K562 (cell line): ENCODE measurements around the gene GIMAP1. TPM values are rescaled to one million over a fixed set of nuclear protein-coding genes. Genes with fewer than 3 reads are reported as not detected.

Source experiments
- E2F4 ChIP-seq: sonication (generic); formaldehyde crosslinking; IDR thresholded peaks from 2 replicates; pipeline ENCODE4 v1.8.0; 2022; ENCODE audit warnings: mild to moderate bottlenecking, low read depth, missing genetic modification reagents
- ESRRA ChIP-seq: fragments of 450-650 bp; IDR thresholded peaks from 2 replicates; pipeline ENCODE4 v1.6.1; 2014; ENCODE audit warnings: low read depth, mild to moderate bottlenecking, moderate library complexity, borderline replicate concordance
- ETV5 ChIP-seq: sonication (generic); formaldehyde crosslinking; IDR thresholded peaks from 2 replicates; pipeline ENCODE4 v1.4.0; 2020; ENCODE audit warnings: low read depth, mild to moderate bottlenecking, missing genetic modification reagents
- GMEB1 ChIP-seq: fragments of 250-450 bp; sonication (Bioruptor Pico); IDR thresholded peaks from 2 replicates; pipeline ENCODE4 v1.4.0; 2020; ENCODE audit warnings: mild to moderate bottlenecking
- HBP1 ChIP-seq: fragments of 450-650 bp; formaldehyde crosslinking; IDR thresholded peaks from 2 replicates; pipeline ENCODE4 v1.4.0; 2022; ENCODE audit warnings: missing genetic modification characterization
- NCOA2 ChIP-seq, 2 experiments: fragments of 450-650 bp; IDR thresholded peaks; 2 replicates each; pipeline ENCODE4 v1.6.1; 2018; ENCODE audit warnings: mild to moderate bottlenecking in 2 of 2, moderate library complexity in 1 of 2; ENCODE audit not compliant: partially characterized antibody in 2 of 2
- OTX1 ChIP-seq: fragments of 450-650 bp; formaldehyde crosslinking; IDR thresholded peaks from 2 replicates; pipeline ENCODE4 v1.4.0; 2022; ENCODE audit warnings: mild to moderate bottlenecking
- PRDM10 ChIP-seq: fragments of 450-650 bp; IDR thresholded peaks from 2 replicates; pipeline ENCODE4 v1.6.1; 2018; ENCODE audit not compliant: partially characterized antibody
- RAD21 ChIP-seq, 2 experiments: fragments of 250-450 bp in 1 of 2; fragments of 450-650 bp in 1 of 2; sonication (Bioruptor Pico) in 1 of 2; formaldehyde crosslinking in 1 of 2; IDR thresholded peaks in 1 of 2; conservative IDR thresholded peaks in 1 of 2; 2 replicates each; pipeline versions ENCODE4 v1.4.0 to v1.8.0; 2020 to 2022; ENCODE audit warnings: mild to moderate bottlenecking in 2 of 2, moderate library complexity in 1 of 2
- TRIM28 ChIP-seq: fragments of 450-650 bp; IDR thresholded peaks from 2 replicates; pipeline ENCODE4 v1.6.1; 2017
- ZBTB26 ChIP-seq: fragments of 450-650 bp; formaldehyde crosslinking; IDR thresholded peaks from 2 replicates; pipeline ENCODE4 v1.4.0; 2022; ENCODE audit warnings: missing genetic modification characterization
- polyA plus RNA-seq, 8 experiments: library from polyadenylated mRNA; depleted of rRNA in 4 of 8; stranded (reverse) in 5 of 8; unstranded in 3 of 8; fragments of >200 nt; fragmentation: Nextera tagmentation in 2 of 8; fragmentation: Illumina TruSeq in 1 of 8; extraction: Ambion mirVana in 2 of 8; extraction: Trizol in 1 of 8; gene quantifications; 2 replicates each; pipeline versions ENCODE4 v1.2.1 to v1.2.3, GENCODE V29; 2011 to 2014; ENCODE audit warnings: inconsistent platforms in 1 of 8, missing spikeins in 1 of 8
- total RNA-seq, 7 experiments: library from RNA; depleted of rRNA in 6 of 7; stranded (reverse); fragments of >200 nt in 6 of 7; fragmentation: Illumina TruSeq in 2 of 7; extraction: Trizol in 2 of 7; gene quantifications; 2 replicates each; pipeline versions ENCODE4 v1.2.1 to v1.2.3, GENCODE V29; 2011 to 2021; ENCODE audit warnings: low replicate concordance in 1 of 7
- TF ChIP-seq, protein P1 (sequence below), 3 experiments: IDR thresholded peaks in 2 of 3; conservative IDR thresholded peaks in 1 of 3; 2 replicates each; pipeline ENCODE4 v1.5.1; 2011 to 2012; ENCODE audit warnings: low read length in 3 of 3, mild to moderate bottlenecking in 3 of 3, control low read depth in 2 of 3, improper control_type of control experiment in 1 of 3, inconsistent platforms in 1 of 3, low read depth in 1 of 3, mixed read lengths in 1 of 3, moderate library complexity in 1 of 3; ENCODE audit not compliant: insufficient read depth in 2 of 3

The GIMAP1 gene
- total and polyA plus RNA-seq, 9 of the 15 experiments (the other 6 are each of a cell fraction or from before 2014, with no cell fraction given) = 0.04 to 0.13 TPM; not detected in 7

DNA sequence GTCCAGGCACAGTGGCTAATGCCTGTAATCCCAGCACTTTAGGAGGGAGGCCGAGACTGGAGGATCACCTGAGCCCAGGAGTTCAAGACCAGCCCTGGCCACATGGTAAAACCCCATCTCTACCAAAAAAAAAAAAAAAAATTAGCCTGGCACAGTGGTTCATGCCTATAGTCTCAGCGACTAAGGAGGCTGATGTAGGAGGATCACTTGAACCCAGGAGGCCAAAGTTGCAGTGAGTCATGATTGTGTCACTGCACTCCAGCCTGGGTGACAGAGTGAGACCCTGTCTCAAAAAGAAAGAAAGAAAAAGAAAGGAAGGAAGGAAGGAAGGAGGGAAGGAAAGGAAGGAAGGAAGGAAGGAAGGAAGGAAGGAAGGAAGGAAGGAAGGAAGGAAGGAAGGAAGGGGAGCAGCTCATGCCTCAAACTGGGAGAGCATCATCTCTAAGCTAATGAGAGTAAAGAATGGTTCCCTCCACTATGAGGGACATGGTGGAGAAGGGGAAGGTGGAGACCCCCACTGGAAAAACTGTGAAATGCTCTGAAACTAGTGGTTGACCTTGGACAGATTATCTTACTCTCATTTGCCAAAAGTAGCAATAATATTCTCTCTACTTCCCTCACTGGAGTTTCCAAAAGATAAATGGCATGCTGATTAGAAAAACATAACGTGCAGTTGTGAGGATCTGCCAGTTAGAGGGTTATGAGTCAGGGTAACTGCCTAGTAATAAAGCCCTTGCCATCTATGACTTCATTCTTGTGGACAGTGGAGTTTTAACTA is 37.6 kb downstream of the GIMAP1 start (continued):
- TF ChIP-seq HBP1 = peak; percentile 89
- TF ChIP-seq RAD21 (CRISPR knock-in tag; conservative IDR thresholded peaks at IDR 0.05 in 1 of 2, IDR thresholded peaks at IDR 0.05 in 1 of 2) = peak; percentile 73 to 81
- TF ChIP-seq ZBTB26 (CRISPR knock-in tag) = peak; percentile 95
- TF ChIP-seq E2F4 (CRISPR knock-in tag) = no peak
- TF ChIP-seq ESRRA = peak; percentile 59; the same call in 1 of the 2 replicates
- no peak for TF ChIP-seq GMEB1 (CRISPR knock-in tag)
- TF ChIP-seq, protein P1, sequence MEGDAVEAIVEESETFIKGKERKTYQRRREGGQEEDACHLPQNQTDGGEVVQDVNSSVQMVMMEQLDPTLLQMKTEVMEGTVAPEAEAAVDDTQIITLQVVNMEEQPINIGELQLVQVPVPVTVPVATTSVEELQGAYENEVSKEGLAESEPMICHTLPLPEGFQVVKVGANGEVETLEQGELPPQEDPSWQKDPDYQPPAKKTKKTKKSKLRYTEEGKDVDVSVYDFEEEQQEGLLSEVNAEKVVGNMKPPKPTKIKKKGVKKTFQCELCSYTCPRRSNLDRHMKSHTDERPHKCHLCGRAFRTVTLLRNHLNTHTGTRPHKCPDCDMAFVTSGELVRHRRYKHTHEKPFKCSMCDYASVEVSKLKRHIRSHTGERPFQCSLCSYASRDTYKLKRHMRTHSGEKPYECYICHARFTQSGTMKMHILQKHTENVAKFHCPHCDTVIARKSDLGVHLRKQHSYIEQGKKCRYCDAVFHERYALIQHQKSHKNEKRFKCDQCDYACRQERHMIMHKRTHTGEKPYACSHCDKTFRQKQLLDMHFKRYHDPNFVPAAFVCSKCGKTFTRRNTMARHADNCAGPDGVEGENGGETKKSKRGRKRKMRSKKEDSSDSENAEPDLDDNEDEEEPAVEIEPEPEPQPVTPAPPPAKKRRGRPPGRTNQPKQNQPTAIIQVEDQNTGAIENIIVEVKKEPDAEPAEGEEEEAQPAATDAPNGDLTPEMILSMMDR (IDR thresholded peaks at IDR 0.05 in 2 of 3, conservative IDR thresholded peaks at IDR 0.05 in 1 of 3; ENCODE audit: insufficient read depth in 2 of 3, low read depth in 1 of 3, low read length in 3 of 3) = peak; percentile 71 to 82 (median 73)
- no peak for TF ChIP-seq TRIM28
- TF ChIP-seq OTX1 (CRISPR knock-in tag) = peak; percentile 88; the same call in 1 of the 2 replicates
- TF ChIP-seq ETV5 (CRISPR knock-in tag) = no peak
- TF ChIP-seq NCOA2 (IDR thresholded peaks at IDR 0.05; ENCODE audit: partially characterized antibody in 2 of 2) = no peak
- TF ChIP-seq PRDM10 = peak; percentile 20
